MM.1S (cell line): Measurements from ENCODE around the gene FKBP9.

ENCODE experiments used
- CTCF ChIP-seq: fragments of 300-600 bp; sonication (generic); IDR thresholded peaks from 2 replicates; pipeline ENCODE4 v1.5.1; 2016; ENCODE audit warnings: antibody characterized with exemption, low read length, mixed read lengths
- EZH2 ChIP-seq: fragments of 300-600 bp; sonication (generic); optimal IDR thresholded peaks from 2 replicates; pipeline ENCODE3; 2017; ENCODE audit warnings: low read depth, mild to moderate bottlenecking, antibody characterized with exemption, low read length, mixed read lengths
- EZH2phosphoT487 ChIP-seq: fragments of 300-600 bp; sonication (generic); IDR thresholded peaks from 2 replicates; pipeline ENCODE4 v1.6.1; 2018; ENCODE audit warnings: antibody characterized with exemption, low read length

DNA sequence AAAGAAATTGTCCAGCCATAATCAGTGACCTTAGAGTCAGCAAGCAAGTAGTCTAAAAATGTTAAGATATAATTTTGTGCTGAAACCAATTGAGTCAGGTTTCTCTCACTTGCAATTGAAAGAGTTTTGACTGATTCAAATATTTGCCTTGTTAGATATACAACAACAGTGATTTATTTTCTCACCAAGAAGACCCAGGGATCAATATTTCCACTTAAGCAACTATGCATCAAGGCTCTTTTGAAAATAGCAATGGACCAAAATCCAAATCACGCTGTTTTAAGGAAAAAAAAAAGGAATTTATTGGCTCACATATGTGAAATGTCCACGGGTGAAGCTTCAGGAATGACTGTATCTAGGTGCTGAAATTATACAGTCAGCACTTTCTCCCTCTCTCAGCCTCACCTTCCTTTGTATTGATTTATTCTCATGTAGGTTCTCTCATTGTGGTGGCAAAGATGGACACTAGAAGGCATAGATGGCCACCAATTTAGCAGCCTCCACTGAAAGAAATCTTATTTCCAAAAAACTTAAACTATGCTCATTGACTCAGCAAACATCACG, 9.7 kb upstream of the FKBP9 start:
- TF ChIP-seq CTCF (no peak), EZH2 (no peak), EZH2phosphoT487 (no peak)
